GM23338 (cell line): Measurements from ENCODE around the gene RFX2. TPM values are rescaled to one million over a fixed set of nuclear protein-coding genes. Genes with fewer than 3 reads are reported as not detected.

Experiments
- ATAC-seq: fragments of 200-7000 bp; cut with Tn5 transposase; 3 replicates; pipeline ENCODE4 v1.9.1; 2020
- DNase-seq: peaks from one replicate; pipeline ENCODE4 v3.0.0-alpha.2; 2015; ENCODE audit warnings: low spot score
- H2AFZ ChIP-seq: fragments of 200-600 bp; sonication (generic); 2 replicates; pipeline ENCODE4 v1.8.0; 2016; ENCODE audit warnings: antibody characterized with exemption, mild to moderate bottlenecking, moderate library complexity
- H3F3A ChIP-seq: fragments of 200-600 bp; sonication (generic); replicated peaks from 2 replicates; pipeline ENCODE4 v1.8.0; 2017; ENCODE audit warnings: antibody characterized with exemption, mixed run types, low read depth
- H3K27ac ChIP-seq: fragments of 200-600 bp; sonication (generic); 2 replicates; pipeline ENCODE4 v1.6.1; 2016; ENCODE audit warnings: low read depth
- H3K27me3 ChIP-seq: fragments of 200-600 bp; sonication (generic); 2 replicates; pipeline ENCODE4 v1.8.0; 2016; ENCODE audit warnings: mild to moderate bottlenecking, mixed run types, moderate library complexity; ENCODE audit not compliant: insufficient read depth
- H3K36me3 ChIP-seq: fragments of 200-600 bp; sonication (generic); 2 replicates; pipeline ENCODE4 v1.8.0; 2016; ENCODE audit warnings: mild to moderate bottlenecking; ENCODE audit not compliant: insufficient read depth
- H3K4me1 ChIP-seq: fragments of 200-600 bp; sonication (generic); 2 replicates; pipeline ENCODE4 v1.8.0; 2016; ENCODE audit warnings: mild to moderate bottlenecking, moderate library complexity; ENCODE audit not compliant: insufficient read depth
- H3K4me2 ChIP-seq: fragments of 200-600 bp; sonication (generic); 2 replicates; pipeline ENCODE4 v1.7.1; 2017; ENCODE audit warnings: mixed run types
- H3K4me3 ChIP-seq: fragments of 200-600 bp; sonication (generic); 2 replicates; pipeline ENCODE4 v1.6.1; 2016; ENCODE audit warnings: mixed run types
- H3K79me2 ChIP-seq: fragments of 200-600 bp; sonication (generic); replicated peaks from 2 replicates; pipeline ENCODE4 v1.8.0; 2017; ENCODE audit warnings: mild to moderate bottlenecking; ENCODE audit not compliant: insufficient read depth
- H3K9me2 ChIP-seq: fragments of 200-600 bp; sonication (generic); 2 replicates; pipeline ENCODE4 v1.8.0; 2017; ENCODE audit not compliant: insufficient read depth
- H4K20me1 ChIP-seq: fragments of 200-600 bp; sonication (generic); replicated peaks from 2 replicates; pipeline ENCODE4 v1.8.0; 2017; ENCODE audit warnings: mild to moderate bottlenecking; ENCODE audit not compliant: insufficient read depth
- H3K27ac Mint-ChIP-seq: 2 replicates; pipeline ENCODE4 v1.8.0; 2020; ENCODE audit warnings: inconsistent platforms, mild to moderate bottlenecking, moderate library complexity, mixed read lengths
- H3K27me3 Mint-ChIP-seq: 3 replicates; pipeline ENCODE4 v1.8.0; 2022; ENCODE audit warnings: low read depth, mild to moderate bottlenecking, moderate library complexity, mixed read lengths, inconsistent platforms; ENCODE audit not compliant: insufficient read depth, poor library complexity
- H3K36me3 Mint-ChIP-seq: 3 replicates; pipeline ENCODE4 v1.8.0; 2021; ENCODE audit warnings: low read depth, mild to moderate bottlenecking, inconsistent platforms, moderate library complexity, mixed read lengths
- H3K4me1 Mint-ChIP-seq: 3 replicates; pipeline ENCODE4 v1.8.0; 2020; ENCODE audit warnings: mild to moderate bottlenecking, inconsistent platforms, mixed read lengths
- H3K4me3 Mint-ChIP-seq: 3 replicates; pipeline ENCODE4 v1.8.0; 2021; ENCODE audit warnings: moderate library complexity, mild to moderate bottlenecking, inconsistent platforms, mixed read lengths
- H3K9me3 Mint-ChIP-seq: 3 replicates; pipeline ENCODE4 v1.8.0; 2020; ENCODE audit warnings: moderate library complexity, mild to moderate bottlenecking, inconsistent platforms, mixed read lengths
- CREB1 ChIP-seq: fragments of 250-450 bp; sonication (Bioruptor Pico); IDR thresholded peaks from 2 replicates; pipeline ENCODE4 v1.5.0; 2020; ENCODE audit warnings: low read depth, mild to moderate bottlenecking, moderate library complexity
- EZH2 ChIP-seq: fragments of 200-600 bp; sonication (generic); IDR thresholded peaks from one replicate; pipeline ENCODE4 v1.8.0; 2017; ENCODE audit warnings: antibody characterized with exemption, mild to moderate bottlenecking, low read depth; ENCODE audit not compliant: unreplicated experiment
- EZH2phosphoT487 ChIP-seq: fragments of 200-600 bp; sonication (generic); IDR thresholded peaks from one replicate; pipeline ENCODE4 v1.8.1; 2018; ENCODE audit warnings: antibody characterized with exemption; ENCODE audit not compliant: unreplicated experiment
- JUNB ChIP-seq: IDR thresholded peaks from one replicate; pipeline ENCODE4 v1.6.1; 2016; ENCODE audit warnings: antibody characterized with exemption; ENCODE audit not compliant: unreplicated experiment
- NANOG ChIP-seq: IDR thresholded peaks from 2 replicates; pipeline ENCODE4 v1.6.1; 2016; ENCODE audit warnings: antibody characterized with exemption, borderline replicate concordance
- POLR2AphosphoS5 ChIP-seq: IDR thresholded peaks from 2 replicates; pipeline ENCODE4 v1.6.1; 2016; ENCODE audit warnings: antibody characterized with exemption, low read depth
- STAT1 ChIP-seq: IDR thresholded peaks from one replicate; pipeline ENCODE4 v1.6.1; 2016; ENCODE audit warnings: antibody characterized with exemption; ENCODE audit not compliant: unreplicated experiment
- ZNF331 ChIP-seq: fragments of 250-450 bp; sonication (Bioruptor Pico); IDR thresholded peaks from 2 replicates; pipeline ENCODE4 v1.5.0; 2020; ENCODE audit warnings: low read depth, mild to moderate bottlenecking, moderate library complexity
- polyA plus RNA-seq: library from polyadenylated mRNA; unstranded; fragments of >200 nt; fragmentation: Nextera tagmentation; extraction: Ambion mirVana; gene quantifications from 2 replicates; pipeline ENCODE4 v1.2.1, GENCODE V29; 2016
- total RNA-seq: library from RNA; depleted of rRNA; stranded (reverse); fragments of >200 nt; shearing (Covaris generic); gene quantifications from 2 replicates; pipeline ENCODE4 v1.2.3, GENCODE V29; 2014
- TF ChIP-seq, protein P1 (sequence below): IDR thresholded peaks from one replicate; pipeline ENCODE4 v1.6.1; 2018; ENCODE audit warnings: antibody characterized with exemption; ENCODE audit not compliant: unreplicated experiment
- TF ChIP-seq, protein P2 (sequence below): fragments of 250-450 bp; sonication (Bioruptor Pico); IDR thresholded peaks from 2 replicates; pipeline ENCODE4 v1.5.0; 2020; ENCODE audit warnings: mild to moderate bottlenecking, moderate library complexity
- TF ChIP-seq, protein P3 (sequence below), 2 experiments: fragments of 200-600 bp in 1 of 2; sonication (generic) in 1 of 2; conservative IDR thresholded peaks; 2 replicates each; pipeline versions ENCODE4 v1.5.1 to v1.6.1; 2016 to 2017; ENCODE audit warnings: antibody characterized with exemption in 2 of 2, low read depth in 2 of 2, mild to moderate bottlenecking in 2 of 2, moderate library complexity in 1 of 2

The RFX2 gene
- total and polyA plus RNA-seq, 2 experiments from 2014 or later: 4.6 to 13.0 TPM

DNA sequence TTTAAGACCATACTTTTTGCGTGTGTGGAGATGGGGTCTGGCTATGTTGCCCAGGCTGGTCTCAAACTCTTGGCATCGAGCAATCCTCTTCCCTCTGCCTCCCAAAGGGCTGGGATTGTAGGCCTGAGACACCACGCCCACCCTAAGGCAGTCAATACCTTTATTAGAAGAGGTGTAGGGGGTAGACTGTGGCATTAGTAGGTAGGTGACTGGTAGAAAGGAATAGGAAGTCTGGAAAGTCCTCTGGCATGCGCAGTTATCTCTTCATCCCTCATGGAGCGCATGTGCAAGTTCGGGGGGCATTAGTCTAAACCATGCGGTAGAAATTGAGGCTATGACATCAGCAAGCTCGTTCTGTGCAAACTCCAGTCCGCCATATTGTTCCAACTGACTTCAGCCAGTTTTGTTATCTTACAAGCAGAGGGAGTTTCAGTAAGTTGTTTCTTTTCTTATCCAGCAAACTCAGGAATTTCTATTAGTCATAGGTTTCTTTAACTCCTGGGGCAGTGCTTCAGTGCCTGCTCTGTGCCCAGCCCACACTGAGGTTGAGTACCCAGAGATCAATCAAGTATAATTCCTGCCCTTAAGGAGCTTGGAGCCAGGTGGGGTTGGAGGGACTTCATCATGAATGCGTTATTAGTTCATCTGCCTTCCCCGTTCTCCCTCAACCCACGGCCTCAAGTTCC lies 125.1 kb downstream of the RFX2 start:
- H3K27ac Mint-ChIP-seq: no peak overlapping the region
- Histone ChIP-seq H3K9me2 (no peaks in the 10 kb centered on the region), H3K4me2 (no peak overlapping the region), H3K36me3 (no peaks in the 10 kb centered on the region), H2AFZ (no peak overlapping the region), H3K79me2 (no peaks in the 10 kb centered on the region), H3K27ac (no peak overlapping the region), H3F3A (0 out of 2 replicates have a peak, but pooled peaks cover 2% of the 10 kb centered on the region), H4K20me1 (no peaks in the 10 kb centered on the region), H3K27me3 (no peaks in the 10 kb centered on the region), H3K4me3 (no peak overlapping the region), H3K4me1 (peaks cover 4% of the 10 kb centered on the region; the same call in 1 of the 2 replicates)
- no peak overlapping the region for H3K4me3 Mint-ChIP-seq
- TF ChIP-seq, protein P1, sequence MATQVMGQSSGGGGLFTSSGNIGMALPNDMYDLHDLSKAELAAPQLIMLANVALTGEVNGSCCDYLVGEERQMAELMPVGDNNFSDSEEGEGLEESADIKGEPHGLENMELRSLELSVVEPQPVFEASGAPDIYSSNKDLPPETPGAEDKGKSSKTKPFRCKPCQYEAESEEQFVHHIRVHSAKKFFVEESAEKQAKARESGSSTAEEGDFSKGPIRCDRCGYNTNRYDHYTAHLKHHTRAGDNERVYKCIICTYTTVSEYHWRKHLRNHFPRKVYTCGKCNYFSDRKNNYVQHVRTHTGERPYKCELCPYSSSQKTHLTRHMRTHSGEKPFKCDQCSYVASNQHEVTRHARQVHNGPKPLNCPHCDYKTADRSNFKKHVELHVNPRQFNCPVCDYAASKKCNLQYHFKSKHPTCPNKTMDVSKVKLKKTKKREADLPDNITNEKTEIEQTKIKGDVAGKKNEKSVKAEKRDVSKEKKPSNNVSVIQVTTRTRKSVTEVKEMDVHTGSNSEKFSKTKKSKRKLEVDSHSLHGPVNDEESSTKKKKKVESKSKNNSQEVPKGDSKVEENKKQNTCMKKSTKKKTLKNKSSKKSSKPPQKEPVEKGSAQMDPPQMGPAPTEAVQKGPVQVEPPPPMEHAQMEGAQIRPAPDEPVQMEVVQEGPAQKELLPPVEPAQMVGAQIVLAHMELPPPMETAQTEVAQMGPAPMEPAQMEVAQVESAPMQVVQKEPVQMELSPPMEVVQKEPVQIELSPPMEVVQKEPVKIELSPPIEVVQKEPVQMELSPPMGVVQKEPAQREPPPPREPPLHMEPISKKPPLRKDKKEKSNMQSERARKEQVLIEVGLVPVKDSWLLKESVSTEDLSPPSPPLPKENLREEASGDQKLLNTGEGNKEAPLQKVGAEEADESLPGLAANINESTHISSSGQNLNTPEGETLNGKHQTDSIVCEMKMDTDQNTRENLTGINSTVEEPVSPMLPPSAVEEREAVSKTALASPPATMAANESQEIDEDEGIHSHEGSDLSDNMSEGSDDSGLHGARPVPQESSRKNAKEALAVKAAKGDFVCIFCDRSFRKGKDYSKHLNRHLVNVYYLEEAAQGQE: no peak
- TF ChIP-seq STAT1: no peak
- TF ChIP-seq CREB1 (CRISPR knock-in tag): no peak
- TF ChIP-seq, protein P2, sequence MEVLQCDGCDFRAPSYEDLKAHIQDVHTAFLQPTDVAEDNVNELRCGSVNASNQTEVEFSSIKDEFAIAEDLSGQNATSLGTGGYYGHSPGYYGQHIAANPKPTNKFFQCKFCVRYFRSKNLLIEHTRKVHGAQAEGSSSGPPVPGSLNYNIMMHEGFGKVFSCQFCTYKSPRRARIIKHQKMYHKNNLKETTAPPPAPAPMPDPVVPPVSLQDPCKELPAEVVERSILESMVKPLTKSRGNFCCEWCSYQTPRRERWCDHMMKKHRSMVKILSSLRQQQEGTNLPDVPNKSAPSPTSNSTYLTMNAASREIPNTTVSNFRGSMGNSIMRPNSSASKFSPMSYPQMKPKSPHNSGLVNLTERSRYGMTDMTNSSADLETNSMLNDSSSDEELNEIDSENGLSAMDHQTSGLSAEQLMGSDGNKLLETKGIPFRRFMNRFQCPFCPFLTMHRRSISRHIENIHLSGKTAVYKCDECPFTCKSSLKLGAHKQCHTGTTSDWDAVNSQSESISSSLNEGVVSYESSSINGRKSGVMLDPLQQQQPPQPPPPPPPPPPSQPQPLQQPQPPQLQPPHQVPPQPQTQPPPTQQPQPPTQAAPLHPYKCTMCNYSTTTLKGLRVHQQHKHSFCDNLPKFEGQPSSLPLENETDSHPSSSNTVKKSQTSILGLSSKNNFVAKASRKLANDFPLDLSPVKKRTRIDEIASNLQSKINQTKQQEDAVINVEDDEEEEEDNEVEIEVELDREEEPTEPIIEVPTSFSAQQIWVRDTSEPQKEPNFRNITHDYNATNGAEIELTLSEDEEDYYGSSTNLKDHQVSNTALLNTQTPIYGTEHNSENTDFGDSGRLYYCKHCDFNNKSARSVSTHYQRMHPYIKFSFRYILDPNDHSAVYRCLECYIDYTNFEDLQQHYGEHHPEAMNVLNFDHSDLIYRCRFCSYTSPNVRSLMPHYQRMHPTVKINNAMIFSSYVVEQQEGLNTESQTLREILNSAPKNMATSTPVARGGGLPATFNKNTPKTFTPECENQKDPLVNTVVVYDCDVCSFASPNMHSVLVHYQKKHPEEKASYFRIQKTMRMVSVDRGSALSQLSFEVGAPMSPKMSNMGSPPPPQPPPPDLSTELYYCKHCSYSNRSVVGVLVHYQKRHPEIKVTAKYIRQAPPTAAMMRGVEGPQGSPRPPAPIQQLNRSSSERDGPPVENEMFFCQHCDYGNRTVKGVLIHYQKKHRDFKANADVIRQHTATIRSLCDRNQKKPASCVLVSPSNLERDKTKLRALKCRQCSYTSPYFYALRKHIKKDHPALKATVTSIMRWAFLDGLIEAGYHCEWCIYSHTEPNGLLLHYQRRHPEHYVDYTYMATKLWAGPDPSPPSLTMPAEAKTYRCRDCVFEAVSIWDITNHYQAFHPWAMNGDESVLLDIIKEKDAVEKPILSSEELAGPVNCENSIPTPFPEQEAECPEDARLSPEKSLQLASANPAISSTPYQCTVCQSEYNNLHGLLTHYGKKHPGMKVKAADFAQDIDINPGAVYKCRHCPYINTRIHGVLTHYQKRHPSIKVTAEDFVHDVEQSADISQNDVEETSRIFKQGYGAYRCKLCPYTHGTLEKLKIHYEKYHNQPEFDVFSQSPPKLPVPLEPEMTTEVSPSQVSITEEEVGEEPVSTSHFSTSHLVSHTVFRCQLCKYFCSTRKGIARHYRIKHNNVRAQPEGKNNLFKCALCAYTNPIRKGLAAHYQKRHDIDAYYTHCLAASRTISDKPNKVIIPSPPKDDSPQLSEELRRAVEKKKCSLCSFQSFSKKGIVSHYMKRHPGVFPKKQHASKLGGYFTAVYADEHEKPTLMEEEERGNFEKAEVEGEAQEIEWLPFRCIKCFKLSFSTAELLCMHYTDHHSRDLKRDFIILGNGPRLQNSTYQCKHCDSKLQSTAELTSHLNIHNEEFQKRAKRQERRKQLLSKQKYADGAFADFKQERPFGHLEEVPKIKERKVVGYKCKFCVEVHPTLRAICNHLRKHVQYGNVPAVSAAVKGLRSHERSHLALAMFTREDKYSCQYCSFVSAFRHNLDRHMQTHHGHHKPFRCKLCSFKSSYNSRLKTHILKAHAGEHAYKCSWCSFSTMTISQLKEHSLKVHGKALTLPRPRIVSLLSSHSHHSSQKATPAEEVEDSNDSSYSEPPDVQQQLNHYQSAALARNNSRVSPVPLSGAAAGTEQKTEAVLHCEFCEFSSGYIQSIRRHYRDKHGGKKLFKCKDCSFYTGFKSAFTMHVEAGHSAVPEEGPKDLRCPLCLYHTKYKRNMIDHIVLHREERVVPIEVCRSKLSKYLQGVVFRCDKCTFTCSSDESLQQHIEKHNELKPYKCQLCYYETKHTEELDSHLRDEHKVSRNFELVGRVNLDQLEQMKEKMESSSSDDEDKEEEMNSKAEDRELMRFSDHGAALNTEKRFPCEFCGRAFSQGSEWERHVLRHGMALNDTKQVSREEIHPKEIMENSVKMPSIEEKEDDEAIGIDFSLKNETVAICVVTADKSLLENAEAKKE (CRISPR knock-in tag): no peak
- no peak for TF ChIP-seq NANOG
- no peak for TF ChIP-seq EZH2
- no peak for TF ChIP-seq ZNF331
- no peak for TF ChIP-seq JUNB
- TF ChIP-seq EZH2phosphoT487: no peak
- TF ChIP-seq POLR2AphosphoS5: no peak
- TF ChIP-seq, protein P3, sequence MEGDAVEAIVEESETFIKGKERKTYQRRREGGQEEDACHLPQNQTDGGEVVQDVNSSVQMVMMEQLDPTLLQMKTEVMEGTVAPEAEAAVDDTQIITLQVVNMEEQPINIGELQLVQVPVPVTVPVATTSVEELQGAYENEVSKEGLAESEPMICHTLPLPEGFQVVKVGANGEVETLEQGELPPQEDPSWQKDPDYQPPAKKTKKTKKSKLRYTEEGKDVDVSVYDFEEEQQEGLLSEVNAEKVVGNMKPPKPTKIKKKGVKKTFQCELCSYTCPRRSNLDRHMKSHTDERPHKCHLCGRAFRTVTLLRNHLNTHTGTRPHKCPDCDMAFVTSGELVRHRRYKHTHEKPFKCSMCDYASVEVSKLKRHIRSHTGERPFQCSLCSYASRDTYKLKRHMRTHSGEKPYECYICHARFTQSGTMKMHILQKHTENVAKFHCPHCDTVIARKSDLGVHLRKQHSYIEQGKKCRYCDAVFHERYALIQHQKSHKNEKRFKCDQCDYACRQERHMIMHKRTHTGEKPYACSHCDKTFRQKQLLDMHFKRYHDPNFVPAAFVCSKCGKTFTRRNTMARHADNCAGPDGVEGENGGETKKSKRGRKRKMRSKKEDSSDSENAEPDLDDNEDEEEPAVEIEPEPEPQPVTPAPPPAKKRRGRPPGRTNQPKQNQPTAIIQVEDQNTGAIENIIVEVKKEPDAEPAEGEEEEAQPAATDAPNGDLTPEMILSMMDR (conservative IDR thresholded peaks at IDR 0.05; ENCODE audit: low read depth in 2 of 2): no peak
- DNase-seq (no peak), ATAC-seq (no peak)
- no peaks in the 10 kb centered on the region; the same call in 2 of the 3 replicates for H3K36me3 Mint-ChIP-seq
- H3K9me3 Mint-ChIP-seq: no peaks in the 10 kb centered on the region
- H3K4me1 Mint-ChIP-seq: peaks cover 13% of the 10 kb centered on the region
- H3K27me3 Mint-ChIP-seq: peaks cover 8% of the 10 kb centered on the region
